ENCODE measurements around the gene LRRC23. TPM values are rescaled to one million over a fixed set of nuclear protein-coding genes. Genes with fewer than 3 reads are reported as not detected.
A peak's percentile ranks its signal among the peaks of the same experiment; 100 is the strongest.

The LRRC23 gene
- total RNA-seq, 4 donors from 2014 or later: 0.29 to 13.5 (median 10.6) TPM

- DNase-seq: peak; percentile 80 to 83
- H3K4me1 ChIP-seq: no peaks in the 10 kb centered on the region
- intact Hi-C loops (cut with DNase I; ENCODE audit: low total_unique reads): no loop called here
- H3K27me3 ChIP-seq: no peaks in the 10 kb centered on the region
- no peaks in the 10 kb centered on the region for H3K9me3 ChIP-seq
- H3K4me3 ChIP-seq: peak within 1 kb of the TSS; percentile 64 to 72
- peak in 1 of 2 donors; percentile 57 for TF ChIP-seq POLR2A (IDR thresholded peaks at IDR 0.05)
- no peak for TF ChIP-seq CTCF (IDR thresholded peaks at IDR 0.05)
- H3K36me3 ChIP-seq: no peaks in the 10 kb centered on the region
- H3K27ac ChIP-seq: peak within 1 kb of the TSS; percentile 88
These were observed 9.8 kb downstream of the LRRC23 start, which contains the start of gene ENO2 for GRCh38 chr12:6914246-6914946. ENO2 (plus strand) TSS chr12:6914580; CDS start chr12:6915833, 1,253 bp downstream.

- DNase-seq: peak in 1 of 2 donors; percentile 51
- Histone ChIP-seq H3K36me3 (no peaks in the 10 kb centered on the region), H3K9me3 (no peaks in the 10 kb centered on the region), H3K27ac (peak overlapping the region; percentile 88), H3K4me1 (no peaks in the 10 kb centered on the region), H3K4me3 (peak overlapping the region; percentile 64 to 72), H3K27me3 (no peaks in the 10 kb centered on the region)
- intact Hi-C loops (cut with DNase I; ENCODE audit: low total_unique reads): no loop called here
- no peak for TF ChIP-seq CTCF (IDR thresholded peaks at IDR 0.05)
- TF ChIP-seq POLR2A (IDR thresholded peaks at IDR 0.05): no peak
These were observed 10.5 kb downstream of the LRRC23 start for GRCh38 chr12:6914947-6915788.

GRCh38 chr12:6915789-6916285 is 11.2 kb downstream of the LRRC23 start:
- Histone ChIP-seq H3K27ac (peak overlapping the region; percentile 88), H3K36me3 (no peaks in the 10 kb centered on the region), H3K4me3 (peak overlapping the region in 1 of 2 donors; percentile 72), H3K27me3 (no peaks in the 10 kb centered on the region), H3K9me3 (no peaks in the 10 kb centered on the region), H3K4me1 (no peaks in the 10 kb centered on the region)
- DNase-seq: no peak
- intact Hi-C loops (cut with DNase I; ENCODE audit: low total_unique reads): no loop called here
- no peak for TF ChIP-seq POLR2A (IDR thresholded peaks at IDR 0.05)
- no peak for TF ChIP-seq CTCF (IDR thresholded peaks at IDR 0.05)

GRCh38 chr12:6916426-6917200 is 12.0 kb downstream of the LRRC23 start:
- intact Hi-C loops (cut with DNase I; ENCODE audit: low total_unique reads): no loop called here
- Histone ChIP-seq H3K9me3 (no peaks in the 10 kb centered on the region), H3K4me3 (no peak overlapping the region), H3K27ac (peak overlapping the region in 1 of 2 donors; percentile 2), H3K4me1 (no peaks in the 10 kb centered on the region), H3K27me3 (no peaks in the 10 kb centered on the region), H3K36me3 (no peaks in the 10 kb centered on the region)
- no peak for TF ChIP-seq CTCF (IDR thresholded peaks at IDR 0.05)
- no peak for DNase-seq
